ENCODE results near the gene SHROOM3.
"Not testable (repeated sequence)": the region's sequence is repeated elsewhere in the genome, so short reads cannot be mapped to it uniquely, and the experiment has no call there.

Gene SHROOM3

GRCh38 chr4:76447393-76447851 is 12.4 kb downstream of the SHROOM3 start:
- no peak for DNase-seq

- DNase-seq = no peak
Observed at GRCh38 chr4:76448211-76448610, 13.2 kb downstream of the SHROOM3 start.

- DNase-seq = no peak
Observed at GRCh38 chr4:76449362-76449767, 14.3 kb downstream of the SHROOM3 start.

GRCh38 chr4:76449833-76450232 is 14.8 kb downstream of the SHROOM3 start:
- no peak for DNase-seq

- no peak for DNase-seq
Observed at GRCh38 chr4:76453232-76453631, 18.2 kb downstream of the SHROOM3 start.

- DNase-seq = not testable (repeated sequence)
Observed at GRCh38 chr4:76454073-76454472, 19.0 kb downstream of the SHROOM3 start.

GRCh38 chr4:76457885-76458284 is 22.9 kb downstream of the SHROOM3 start:
- no peak for DNase-seq

- DNase-seq = no peak
Observed at GRCh38 chr4:76458297-76458696, 23.3 kb downstream of the SHROOM3 start.

- no peak for DNase-seq
Observed at GRCh38 chr4:76458825-76459224, 23.8 kb downstream of the SHROOM3 start.

- no peak for DNase-seq
Observed at GRCh38 chr4:76459291-76459723, 24.3 kb downstream of the SHROOM3 start.

- no peak for DNase-seq
Observed at GRCh38 chr4:76463568-76463967, 28.5 kb downstream of the SHROOM3 start.

- DNase-seq = no peak
Observed at GRCh38 chr4:76470064-76470463, 35.0 kb downstream of the SHROOM3 start.

- DNase-seq = no peak
Observed at GRCh38 chr4:76470532-76470931, 35.5 kb downstream of the SHROOM3 start.

- DNase-seq = no peak
Observed at GRCh38 chr4:76476571-76476970, 41.5 kb downstream of the SHROOM3 start.

GRCh38 chr4:76484654-76485053 is 49.6 kb downstream of the SHROOM3 start:
- no peak for DNase-seq

- DNase-seq = no peak
Observed at GRCh38 chr4:76485450-76485849, 50.4 kb downstream of the SHROOM3 start.

- no peak for DNase-seq
Observed at GRCh38 chr4:76486588-76487276, 51.7 kb downstream of the SHROOM3 start.

GRCh38 chr4:76487621-76488020 is 52.6 kb downstream of the SHROOM3 start:
- no peak for DNase-seq

- DNase-seq = no peak
Observed at GRCh38 chr4:76488455-76488854, 53.4 kb downstream of the SHROOM3 start.

- no peak for DNase-seq
Observed at GRCh38 chr4:76488888-76489685, 54.1 kb downstream of the SHROOM3 start.

GRCh38 chr4:76489686-76490161 is 54.7 kb downstream of the SHROOM3 start:
- no peak for DNase-seq

- DNase-seq = no peak
Observed at GRCh38 chr4:76492055-76492454, 57.0 kb downstream of the SHROOM3 start.

GRCh38 chr4:76494243-76494642 is 59.2 kb downstream of the SHROOM3 start:
- no peak for DNase-seq

Measured in suppressor macrophage treated with lipopolysaccharide for 1 hour (primary cell).